K562 (cell line): Measurements from ENCODE around the gene ZSCAN26. TPM values are rescaled to one million over a fixed set of nuclear protein-coding genes. Genes with fewer than 3 reads are reported as not detected.

Experiments
- ATAC-seq: fragments of 200-7000 bp; cut with Tn5 transposase; 3 replicates; pipeline ENCODE4 v1.9.1; 2020; ENCODE audit warnings: moderate library complexity
- BruUV-seq: library from RNA; stranded (reverse); fragments of 400-500 nt; replicated peaks from 2 replicates; lab custom pipeline; 2021; lab: Mats Ljungman, UMichigan
- CTCF ChIA-PET: fragments of 300-600 bp; formaldehyde crosslinking; extraction: SDS; loops from one replicate; lab custom pipeline; 2021; ENCODE audit warnings: low intra/inter-chr PET ratio; lab: Yijun Ruan, JAX
- POLR2A ChIA-PET: fragments of 300-600, 350-650 bp; sonication (Branson Sonifier 250); formaldehyde crosslinking; extraction: SDS; loops from one replicate; lab custom pipeline; 2021; ENCODE audit warnings: antibody characterized with exemption, inconsistent platforms; lab: Yijun Ruan, JAX
- DNase-seq, 4 experiments: peaks; one replicate each; pipeline versions ENCODE4 v3.0.0 to v3.0.0-alpha.2; 2011 to 2018; ENCODE audit warnings: low spot score in 3 of 4, mixed read lengths in 3 of 4; ENCODE audit errors: extremely low read depth in 1 of 4
- FAIRE-seq: peaks from 2 replicates; lab custom pipeline; 2011; peaks lifted over from hg19 to GRCh38; lab: Jason Lieb, UNC
- H2AFZ ChIP-seq: 2 replicates; pipeline ENCODE4 v1.6.0; 2011; ENCODE audit warnings: low read depth, low read length, control low read depth, inconsistent platforms
- H3K27ac ChIP-seq: fragments of 200-600 bp; 3 replicates; pipeline ENCODE4 v1.8.0; 2011; ENCODE audit warnings: low read depth, mild to moderate bottlenecking, control low read depth, inconsistent platforms, low read length, moderate library complexity, mixed read lengths; ENCODE audit errors: extremely low read depth
- H3K27me3 ChIP-seq, 2 experiments: fragments of 300-600 bp in 1 of 2; 2 replicates in 1 of 2; 3 replicates in 1 of 2; pipeline versions ENCODE4 v1.6.0 to v1.8.0; 2011; ENCODE audit warnings: inconsistent platforms in 2 of 2, low read length in 2 of 2, mild to moderate bottlenecking in 1 of 2, mixed read lengths in 1 of 2, moderate library complexity in 1 of 2; ENCODE audit not compliant: control insufficient read depth in 2 of 2, insufficient read depth in 2 of 2
- H3K36me3 ChIP-seq: fragments of 300-600 bp; 3 replicates; pipeline ENCODE4 v1.8.0; 2011; ENCODE audit warnings: mild to moderate bottlenecking, low read length, inconsistent platforms; ENCODE audit not compliant: control insufficient read depth, insufficient read depth
- H3K4me1 ChIP-seq, 2 experiments: fragments of 200-600 bp in 1 of 2; replicated peaks in 1 of 2; 2 replicates in 1 of 2; 3 replicates in 1 of 2; pipeline versions ENCODE4 v1.5.1 to v1.8.0; 2011; ENCODE audit warnings: inconsistent platforms in 2 of 2, low read length in 2 of 2, mild to moderate bottlenecking in 1 of 2, mixed read lengths in 1 of 2, moderate library complexity in 1 of 2; ENCODE audit not compliant: control insufficient read depth in 2 of 2, insufficient read depth in 2 of 2
- H3K4me2 ChIP-seq: 2 replicates; pipeline ENCODE4 v1.6.1; 2011; ENCODE audit warnings: low read length, control low read depth, inconsistent platforms, mixed read lengths; ENCODE audit not compliant: insufficient read depth
- H3K4me3 ChIP-seq: fragments of 200-600 bp; sonication (generic), shearing (Covaris generic); 2 replicates; pipeline ENCODE4 v1.5.1; 2016; ENCODE audit warnings: control low read depth, inconsistent platforms
- H3K79me2 ChIP-seq: fragments of 200-600 bp; 3 replicates; pipeline ENCODE4 v1.8.0; 2011; ENCODE audit warnings: low read length, inconsistent platforms; ENCODE audit not compliant: control insufficient read depth, insufficient read depth
- H3K9ac ChIP-seq, 2 experiments: 2 replicates each; pipeline versions ENCODE4 v1.6.0 to v1.6.1; 2011; ENCODE audit warnings: low read depth in 2 of 2, low read length in 2 of 2, control low read depth in 1 of 2, inconsistent platforms in 1 of 2, mild to moderate bottlenecking in 1 of 2, mixed read lengths in 1 of 2; ENCODE audit not compliant: insufficient read depth in 1 of 2
- H3K9me1 ChIP-seq: one replicate; pipeline ENCODE4 v1.6.0; 2011; ENCODE audit warnings: inconsistent platforms, mild to moderate bottlenecking, low read length, moderate library complexity; ENCODE audit not compliant: control insufficient read depth, insufficient read depth
- H3K9me3 ChIP-seq: replicated peaks from 2 replicates; pipeline ENCODE4 v1.5.1; 2011; ENCODE audit warnings: low read depth, low read length, inconsistent platforms; ENCODE audit not compliant: control insufficient read depth, insufficient read depth
- H4K20me1 ChIP-seq: replicated peaks from 2 replicates; pipeline ENCODE4 v1.6.1; 2011; ENCODE audit warnings: low read length, inconsistent platforms, mixed read lengths; ENCODE audit not compliant: control insufficient read depth, insufficient read depth
- BCOR ChIP-seq: fragments of 450-650 bp; IDR thresholded peaks from 2 replicates; pipeline ENCODE4 v1.6.1; 2016
- CEBPB ChIP-seq: fragments of 450-650 bp; IDR thresholded peaks from 2 replicates; pipeline ENCODE4 v1.6.1; 2016; ENCODE audit warnings: missing genetic modification characterization, missing compliant biosample characterization
- CEBPG ChIP-seq, 3 experiments: fragments of 200-800 bp in 1 of 3; sonication (Bioruptor generic) in 1 of 3; sonication (generic) in 1 of 3; formaldehyde crosslinking in 1 of 3; IDR thresholded peaks in 2 of 3; conservative IDR thresholded peaks in 1 of 3; 2 replicates each; pipeline versions ENCODE4 v1.6.1 to v1.8.0; 2016 to 2022; ENCODE audit warnings: missing compliant biosample characterization in 2 of 3, missing genetic modification characterization in 2 of 3, mild to moderate bottlenecking in 1 of 3, missing genetic modification reagents in 1 of 3
- CHD2 ChIP-seq: IDR thresholded peaks from 2 replicates; pipeline ENCODE4 v1.6.1; 2011; ENCODE audit warnings: low read depth, low read length
- FIP1L1 ChIP-seq: fragments of 200-400 bp; formaldehyde crosslinking; IDR thresholded peaks from 2 replicates; pipeline ENCODE4 v1.6.1; 2018; ENCODE audit warnings: mild to moderate bottlenecking, low read depth, low read length; ENCODE audit not compliant: poor library complexity, severe bottlenecking
- IRF2 ChIP-seq: sonication (generic); formaldehyde crosslinking; IDR thresholded peaks from 2 replicates; pipeline ENCODE4 v1.8.1; 2022; ENCODE audit warnings: mild to moderate bottlenecking, missing genetic modification reagents
- XRCC3 ChIP-seq: fragments of 450-650 bp; IDR thresholded peaks from 2 replicates; pipeline ENCODE4 v1.6.1; 2017; ENCODE audit warnings: mild to moderate bottlenecking, moderate library complexity
- WGBS: fragments of 100-300 bp; shearing (Covaris generic); methylation state at CpG from one replicate; pipeline ENCODE4 v1.1.6; 2016; ENCODE audit warnings: low coverage, mixed read lengths; ENCODE audit not compliant: insufficient coverage; ENCODE audit errors: missing lambda C conversion rate; 5-methylcytosine and 5-hydroxymethylcytosine counted together
- in situ Hi-C: fragments of 300-500 bp; cut with MboI; formaldehyde crosslinking; loops from 4 replicates; pipeline ENCODE4 v1.15.0; 2018; ENCODE audit warnings: inconsistent platforms, mixed read lengths
- intact Hi-C: fragments of 100-400 bp; cut with micrococcal nuclease; formaldehyde crosslinking; loops from 2 replicates; pipeline ENCODE4 v1.14.2; 2022
- polyA plus RNA-seq, 8 experiments: library from polyadenylated mRNA; depleted of rRNA in 4 of 8; stranded (reverse) in 5 of 8; unstranded in 3 of 8; fragments of >200 nt; fragmentation: Nextera tagmentation in 2 of 8; fragmentation: Illumina TruSeq in 1 of 8; extraction: Ambion mirVana in 2 of 8; extraction: Trizol in 1 of 8; gene quantifications; 2 replicates each; pipeline versions ENCODE4 v1.2.1 to v1.2.3, GENCODE V29; 2011 to 2014; ENCODE audit warnings: inconsistent platforms in 1 of 8, missing spikeins in 1 of 8
- total RNA-seq, 7 experiments: library from RNA; depleted of rRNA in 6 of 7; stranded (reverse); fragments of >200 nt in 6 of 7; fragmentation: Illumina TruSeq in 2 of 7; extraction: Trizol in 2 of 7; gene quantifications; 2 replicates each; pipeline versions ENCODE4 v1.2.1 to v1.2.3, GENCODE V29; 2011 to 2021; ENCODE audit warnings: low replicate concordance in 1 of 7
- TF ChIP-seq, protein P1 (sequence below): sonication (generic); formaldehyde crosslinking; IDR thresholded peaks from 2 replicates; pipeline ENCODE4 v1.9.0; 2022; ENCODE audit warnings: mild to moderate bottlenecking, missing genetic modification reagents
- TF ChIP-seq, protein P2 (sequence below): sonication (generic); formaldehyde crosslinking; IDR thresholded peaks from 2 replicates; pipeline ENCODE4 v1.9.0; 2022; ENCODE audit warnings: mild to moderate bottlenecking, missing genetic modification reagents
- TF ChIP-seq, protein P3 (sequence below): sonication (generic); formaldehyde crosslinking; IDR thresholded peaks from 2 replicates; pipeline ENCODE4 v1.8.1; 2023; ENCODE audit warnings: mild to moderate bottlenecking, missing genetic modification reagents

Gene ZSCAN26
- total and polyA plus RNA-seq, 9 of the 15 experiments (the other 6 are each of a cell fraction or from before 2014, with no cell fraction given): 5.9 to 14.2 (median 10.5) TPM

DNA sequence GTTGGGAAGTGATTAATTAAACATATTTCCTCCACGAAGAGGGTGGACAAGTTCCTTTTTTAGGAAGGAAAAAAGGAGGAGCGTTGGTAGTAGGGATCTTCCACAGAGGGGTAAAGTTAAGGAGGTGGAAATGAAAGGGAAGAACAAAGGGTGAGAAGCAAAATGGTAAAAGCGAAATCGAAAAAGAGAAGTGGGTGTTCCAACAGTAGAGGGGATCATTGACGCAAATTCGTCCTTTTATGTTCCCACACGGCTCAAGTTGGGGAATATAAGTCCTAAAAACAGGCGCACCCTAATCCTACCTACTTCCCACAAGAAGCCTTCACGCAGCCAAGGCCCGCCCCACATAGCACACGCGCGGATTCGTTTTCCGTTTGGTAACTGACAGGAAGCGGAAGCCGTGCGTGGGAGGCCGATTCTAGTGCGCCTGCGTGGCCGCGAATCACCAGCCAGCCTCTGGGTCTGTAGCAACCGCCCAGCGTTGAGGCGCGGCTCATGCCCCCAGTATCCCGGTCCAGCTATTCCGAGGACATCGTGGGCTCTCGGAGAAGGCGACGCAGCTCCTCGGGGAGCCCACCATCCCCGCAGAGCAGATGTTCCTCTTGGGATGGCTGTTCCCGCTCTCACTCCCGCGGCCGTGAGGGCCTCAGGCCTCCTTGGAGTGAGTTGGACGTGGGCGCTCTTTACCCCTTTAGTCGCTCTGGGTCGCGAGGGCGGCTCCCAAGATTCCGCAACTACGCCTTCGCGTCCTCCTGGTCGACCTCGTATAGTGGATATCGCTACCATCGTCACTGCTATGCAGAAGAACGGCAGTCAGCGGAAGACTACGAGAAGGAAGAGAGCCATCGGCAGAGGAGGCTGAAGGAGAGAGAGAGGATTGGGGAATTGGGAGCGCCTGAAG, 7.8 kb upstream of the ZSCAN26 start, which contains the start of gene NKAPL (continued):
- TF ChIP-seq, protein P1, sequence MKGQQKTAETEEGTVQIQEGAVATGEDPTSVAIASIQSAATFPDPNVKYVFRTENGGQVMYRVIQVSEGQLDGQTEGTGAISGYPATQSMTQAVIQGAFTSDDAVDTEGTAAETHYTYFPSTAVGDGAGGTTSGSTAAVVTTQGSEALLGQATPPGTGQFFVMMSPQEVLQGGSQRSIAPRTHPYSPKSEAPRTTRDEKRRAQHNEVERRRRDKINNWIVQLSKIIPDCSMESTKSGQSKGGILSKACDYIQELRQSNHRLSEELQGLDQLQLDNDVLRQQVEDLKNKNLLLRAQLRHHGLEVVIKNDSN: no peak
- TF ChIP-seq CHD2 (no peak), XRCC3 (no peak), IRF2 (no peak), FIP1L1 (peak; percentile 30)
- TF ChIP-seq, protein P2, sequence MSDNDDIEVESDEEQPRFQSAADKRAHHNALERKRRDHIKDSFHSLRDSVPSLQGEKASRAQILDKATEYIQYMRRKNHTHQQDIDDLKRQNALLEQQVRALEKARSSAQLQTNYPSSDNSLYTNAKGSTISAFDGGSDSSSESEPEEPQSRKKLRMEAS (CRISPR knock-in tag): no peak
- TF ChIP-seq, protein P3, sequence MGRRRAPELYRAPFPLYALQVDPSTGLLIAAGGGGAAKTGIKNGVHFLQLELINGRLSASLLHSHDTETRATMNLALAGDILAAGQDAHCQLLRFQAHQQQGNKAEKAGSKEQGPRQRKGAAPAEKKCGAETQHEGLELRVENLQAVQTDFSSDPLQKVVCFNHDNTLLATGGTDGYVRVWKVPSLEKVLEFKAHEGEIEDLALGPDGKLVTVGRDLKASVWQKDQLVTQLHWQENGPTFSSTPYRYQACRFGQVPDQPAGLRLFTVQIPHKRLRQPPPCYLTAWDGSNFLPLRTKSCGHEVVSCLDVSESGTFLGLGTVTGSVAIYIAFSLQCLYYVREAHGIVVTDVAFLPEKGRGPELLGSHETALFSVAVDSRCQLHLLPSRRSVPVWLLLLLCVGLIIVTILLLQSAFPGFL (CRISPR knock-in tag): no peak

DNA sequence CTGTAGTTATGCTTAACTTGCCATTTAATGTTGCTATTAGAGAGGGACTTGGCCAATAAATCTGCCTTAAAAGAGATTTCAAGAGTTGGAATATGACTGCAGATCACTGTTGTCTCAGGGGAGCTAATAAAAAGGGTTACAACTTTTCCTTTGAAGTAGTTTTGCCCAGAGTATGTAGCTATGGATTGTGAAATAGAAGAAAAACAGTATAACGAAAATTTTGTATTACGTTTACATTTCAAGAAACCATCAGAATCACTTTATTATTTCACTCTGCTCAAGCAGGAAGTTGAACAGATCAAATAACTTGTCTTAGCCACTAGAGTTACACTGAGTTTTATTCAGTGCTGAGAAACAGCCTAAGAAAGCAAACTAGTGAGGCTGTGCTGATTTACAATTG, 3.0 kb upstream of the ZSCAN26 start:
- CTCF ChIA-PET: no interaction called here
- no peaks in the 10 kb centered on the region for H3K27me3 ChIP-seq
- no peaks in the 10 kb centered on the region for H4K20me1 ChIP-seq
- peaks cover 11 to 23% of the 10 kb centered on the region in 2 experiments for H3K4me1 ChIP-seq
- H3K9me3 ChIP-seq: no peaks in the 10 kb centered on the region; the same call in 1 of the 2 replicates
- WGBS: 19% methylated on average over 2 of the region's 2 CpGs
- ATAC-seq: no peak
- intact Hi-C loops (no loop called here), in situ Hi-C loops (no loop called here)
- H3K4me3 ChIP-seq: no peak overlapping the region
- H3K9me1 ChIP-seq: no peaks in the 10 kb centered on the region
- no peak overlapping the region for H3K27ac ChIP-seq
- POLR2A ChIA-PET: interaction anchor here (1.0 to 1.1 kb wide), 2 partner anchors 8 to 16 kb away, joined by 3 read pairs; no protein-coding TSS in a partner anchor
- peaks cover 20% of the 10 kb centered on the region for H3K79me2 ChIP-seq
- no peaks in the 10 kb centered on the region for H3K36me3 ChIP-seq
- H2AFZ ChIP-seq: peak overlapping the region; percentile 27; the same call in 1 of the 2 replicates
- H3K9ac ChIP-seq: no peak overlapping the region
- H3K4me2 ChIP-seq: no peak overlapping the region
- no peak for DNase-seq
- BruUV-seq: no TSS peak
- TF ChIP-seq CEBPG (CRISPR knock-in tag; IDR thresholded peaks at IDR 0.05) (no peak), CEBPG (tag; conservative IDR thresholded peaks at IDR 0.05 in 1 of 2, IDR thresholded peaks at IDR 0.05 in 1 of 2) (0 out of 4 replicates have a peak, but pooled peaks of 1 of the 2 experiments have one; percentile 19), CEBPB (tag) (peak; percentile 53; the same call in 1 of the 2 replicates), BCOR (no peak)
- FAIRE-seq: no peak
